HepG2 (cell line): Measurements from ENCODE around the gene SDK2. TPM values are rescaled to one million over a fixed set of nuclear protein-coding genes. Genes with fewer than 3 reads are reported as not detected.

Experiments used
- ATAC-seq: fragments of 200-7000 bp; cut with Tn5 transposase; 3 replicates; pipeline ENCODE4 v1.9.1; 2020; ENCODE audit warnings: mild to moderate bottlenecking, moderate library complexity
- BruUV-seq: library from RNA; stranded (reverse); fragments of 400-500 nt; replicated peaks from 2 replicates; lab custom pipeline; 2021; lab: Mats Ljungman, UMichigan
- CTCF ChIA-PET: fragments of 300-600 bp; formaldehyde crosslinking; extraction: SDS; loops from one replicate; lab custom pipeline; 2021; ENCODE audit warnings: low total read pairs, inconsistent platforms, low intra/inter-chr PET ratio; lab: Yijun Ruan, JAX
- POLR2A ChIA-PET: fragments of 350-600 bp; sonication (Branson Sonifier 250); formaldehyde crosslinking; loops from one replicate; lab custom pipeline; 2020; ENCODE audit warnings: antibody characterized with exemption, inconsistent platforms; lab: Yijun Ruan, JAX
- DNase-seq: peaks from one replicate; pipeline ENCODE4 v3.0.0-alpha.2; 2015; ENCODE audit warnings: low spot score
- FAIRE-seq: peaks from 3 replicates; lab custom pipeline; 2011; peaks lifted over from hg19 to GRCh38; lab: Jason Lieb, UNC
- H2AFZ ChIP-seq: one replicate; pipeline ENCODE4 v1.6.1; 2011; ENCODE audit warnings: low read length, inconsistent platforms
- H3K27ac ChIP-seq: fragments of 300-600 bp; 3 replicates; pipeline ENCODE4 v1.8.0; 2011; ENCODE audit warnings: mixed run types, mild to moderate bottlenecking, mixed read lengths, low read length, inconsistent platforms; ENCODE audit not compliant: insufficient read depth; ENCODE audit errors: extremely low read length
- H3K27me3 ChIP-seq, 2 experiments: fragments of 200-600 bp in 1 of 2; 2 replicates in 1 of 2; 3 replicates in 1 of 2; pipeline versions ENCODE4 v1.6.0 to v1.8.0; 2011; ENCODE audit warnings: low read length in 2 of 2, mild to moderate bottlenecking in 2 of 2, moderate library complexity in 2 of 2, inconsistent platforms in 1 of 2; ENCODE audit not compliant: insufficient read depth in 2 of 2, control insufficient read depth in 1 of 2
- H3K36me3 ChIP-seq, 2 experiments: fragments of 200-600 bp in 1 of 2; replicated peaks in 1 of 2; 2 replicates in 1 of 2; 3 replicates in 1 of 2; pipeline versions ENCODE4 v1.5.1 to v1.8.0; 2011; ENCODE audit warnings: low read length in 2 of 2, inconsistent platforms in 1 of 2; ENCODE audit not compliant: insufficient read depth in 2 of 2, control insufficient read depth in 1 of 2
- H3K4me1 ChIP-seq: 2 replicates; pipeline ENCODE4 v1.5.1; 2012; ENCODE audit warnings: low read length, inconsistent platforms; ENCODE audit not compliant: insufficient read depth
- H3K4me2 ChIP-seq: 2 replicates; pipeline ENCODE4 v1.6.0; 2011; ENCODE audit warnings: low read depth, low read length, inconsistent platforms
- H3K4me3 ChIP-seq, 3 experiments: fragments of 200-600 bp in 1 of 3; sonication (generic), shearing (Covaris generic) in 1 of 3; replicated peaks in 1 of 3; 2 replicates each; pipeline ENCODE4 v1.5.1; 2011 to 2016; ENCODE audit warnings: low read length in 3 of 3, inconsistent platforms in 2 of 3, low read depth in 2 of 3, mild to moderate bottlenecking in 2 of 3, control low read depth in 1 of 3, mixed read lengths in 1 of 3; ENCODE audit not compliant: insufficient read depth in 1 of 3
- H3K79me2 ChIP-seq: one replicate; pipeline ENCODE4 v1.6.1; 2011; ENCODE audit warnings: low read length, inconsistent platforms; ENCODE audit not compliant: insufficient read depth
- H3K9ac ChIP-seq: 2 replicates; pipeline ENCODE4 v1.6.0; 2011; ENCODE audit warnings: mild to moderate bottlenecking, low read depth, low read length, inconsistent platforms; ENCODE audit not compliant: insufficient read depth
- H3K9me3 ChIP-seq: 2 replicates; pipeline ENCODE4 v1.5.1; 2012; ENCODE audit warnings: mild to moderate bottlenecking, low read length
- H4K20me1 ChIP-seq: 2 replicates; pipeline ENCODE4 v1.6.0; 2011; ENCODE audit warnings: inconsistent platforms, mild to moderate bottlenecking, low read length, moderate library complexity; ENCODE audit not compliant: insufficient read depth
- BCLAF1 ChIP-seq: fragments of 450-650 bp; IDR thresholded peaks from 2 replicates; pipeline ENCODE4 v1.6.1; 2017; ENCODE audit warnings: mild to moderate bottlenecking
- BHLHE40 ChIP-seq: IDR thresholded peaks from 2 replicates; pipeline ENCODE4 v1.6.1; 2011; ENCODE audit warnings: low read length, improper control_type of control experiment
- KDM6A ChIP-seq: IDR thresholded peaks from 2 replicates; pipeline ENCODE4 v1.6.1; 2016; ENCODE audit warnings: low read depth
- NFYC ChIP-seq: IDR thresholded peaks from 2 replicates; pipeline ENCODE4 v1.6.1; 2016; ENCODE audit warnings: missing genetic modification reagents, missing compliant biosample characterization
- NR2F6 ChIP-seq, 2 experiments: IDR thresholded peaks; 2 replicates each; pipeline ENCODE4 v1.6.1; 2016; ENCODE audit warnings: antibody characterized with exemption in 1 of 2, mild to moderate bottlenecking in 1 of 2
- TMF1 ChIP-seq: sonication (generic); formaldehyde crosslinking; IDR thresholded peaks from 2 replicates; pipeline ENCODE4 v1.8.1; 2022; ENCODE audit warnings: low read depth, missing genetic modification reagents
- ZBTB33 ChIP-seq: sonication (generic); formaldehyde crosslinking; IDR thresholded peaks from 2 replicates; pipeline ENCODE4 v1.4.0; 2020; ENCODE audit warnings: missing genetic modification reagents
- ZBTB42 ChIP-seq: sonication (generic); formaldehyde crosslinking; IDR thresholded peaks from 2 replicates; pipeline ENCODE4 v1.5.0; 2020; ENCODE audit warnings: mild to moderate bottlenecking, missing genetic modification reagents
- ZNF276 ChIP-seq: sonication (generic); formaldehyde crosslinking; IDR thresholded peaks from 2 replicates; pipeline ENCODE4 v1.4.0; 2020; ENCODE audit warnings: mild to moderate bottlenecking, low read depth, missing genetic modification reagents
- ZNF703 ChIP-seq: sonication (generic); formaldehyde crosslinking; IDR thresholded peaks from 2 replicates; pipeline ENCODE4 v1.5.1; 2020; ENCODE audit warnings: missing genetic modification reagents, mild to moderate bottlenecking, moderate library complexity, borderline replicate concordance
- ZSCAN25 ChIP-seq: sonication (generic); formaldehyde crosslinking; IDR thresholded peaks from 2 replicates; pipeline ENCODE4 v1.8.0; 2022; ENCODE audit warnings: mild to moderate bottlenecking, missing genetic modification reagents
- WGBS: methylation state at CpG from one replicate; pipeline ENCODE4 v1.1.6; 2017; ENCODE audit warnings: low lambda C conversion rate; 5-methylcytosine and 5-hydroxymethylcytosine counted together
- in situ Hi-C: cut with HindIII; loops from 2 replicates; pipeline ENCODE4 v1.10.0; 2017; ENCODE audit warnings: low pct_unique_long_range_greater_than_20kb; ENCODE audit not compliant: extremely low pct_ligation_motif_present
- intact Hi-C: fragments of 100-400 bp; cut with micrococcal nuclease; formaldehyde crosslinking; loops from one replicate; pipeline ENCODE4 v1.10.0; 2022; ENCODE audit not compliant: unreplicated experiment
- polyA plus RNA-seq, 8 experiments: library from polyadenylated mRNA; depleted of rRNA in 3 of 8; stranded (reverse) in 7 of 8; unstranded in 1 of 8; fragments of >200 nt; fragmentation: Illumina TruSeq in 4 of 8; extraction: Trizol in 4 of 8; gene quantifications; 2 replicates each; pipeline versions ENCODE4 v1.2.1 to v1.2.3, GENCODE V29; 2011 to 2016; ENCODE audit warnings: low read depth in 4 of 8, missing spikeins in 1 of 8, mixed read lengths in 1 of 8; ENCODE audit not compliant: insufficient read depth in 1 of 8
- total RNA-seq, 5 experiments: library from RNA; depleted of rRNA; stranded (reverse); fragments of >200 nt; fragmentation: Illumina TruSeq; extraction: Trizol; gene quantifications; 2 replicates each; pipeline ENCODE4 v1.2.3, GENCODE V29; 2016; ENCODE audit warnings: low read depth in 1 of 5
- TF ChIP-seq, protein P1 (sequence below): IDR thresholded peaks from 2 replicates; pipeline ENCODE4 v1.6.1; 2018; ENCODE audit warnings: missing genetic modification reagents, mild to moderate bottlenecking, missing compliant biosample characterization

SDK2 gene
- total and polyA plus RNA-seq, 2 of the 13 experiments (the other 11 are each of a cell fraction or from before 2014, with no cell fraction given) = not detected

- no peaks in the 10 kb centered on the region for H3K79me2 ChIP-seq
- intact Hi-C loops (no loop called here), in situ Hi-C loops (loop anchor here (25.0 kb wide), 1 partner anchor 434 kb away; no protein-coding TSS in a partner anchor)
- H3K4me1 ChIP-seq = 0 out of 2 replicates have a peak, but pooled peaks cover 8% of the 10 kb centered on the region
- FAIRE-seq = no peak
- H4K20me1 ChIP-seq = no peaks in the 10 kb centered on the region; the same call in 1 of the 2 replicates
- TF ChIP-seq NR2F6 (IDR thresholded peaks at IDR 0.05) (no peak), NR2F6 (CRISPR knock-in tag; IDR thresholded peaks at IDR 0.05) (no peak), NFYC (CRISPR knock-in tag) (no peak), TMF1 (CRISPR knock-in tag) (no peak), BHLHE40 (peak; percentile 49; the same call in 1 of the 2 replicates), ZBTB33 (CRISPR knock-in tag) (peak; percentile 61; the same call in 1 of the 2 replicates), ZBTB42 (CRISPR knock-in tag) (no peak), KDM6A (CRISPR knock-in tag) (no peak), ZNF276 (CRISPR knock-in tag) (no peak), ZNF703 (CRISPR knock-in tag) (no peak), ZSCAN25 (CRISPR knock-in tag) (no peak), BCLAF1 (no peak)
- TF ChIP-seq, protein P1, sequence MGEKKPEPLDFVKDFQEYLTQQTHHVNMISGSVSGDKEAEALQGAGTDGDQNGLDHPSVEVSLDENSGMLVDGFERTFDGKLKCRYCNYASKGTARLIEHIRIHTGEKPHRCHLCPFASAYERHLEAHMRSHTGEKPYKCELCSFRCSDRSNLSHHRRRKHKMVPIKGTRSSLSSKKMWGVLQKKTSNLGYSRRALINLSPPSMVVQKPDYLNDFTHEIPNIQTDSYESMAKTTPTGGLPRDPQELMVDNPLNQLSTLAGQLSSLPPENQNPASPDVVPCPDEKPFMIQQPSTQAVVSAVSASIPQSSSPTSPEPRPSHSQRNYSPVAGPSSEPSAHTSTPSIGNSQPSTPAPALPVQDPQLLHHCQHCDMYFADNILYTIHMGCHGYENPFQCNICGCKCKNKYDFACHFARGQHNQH = no peak
- H3K9me3 ChIP-seq = no peaks in the 10 kb centered on the region
- no TSS peak for BruUV-seq
- H3K36me3 ChIP-seq = no peaks in the 10 kb centered on the region
- POLR2A ChIA-PET = no interaction called here
- H3K9ac ChIP-seq = no peak overlapping the region
- peaks cover 21 to 75% of the 10 kb centered on the region in 2 experiments; a peak in 4 of 5 replicates for H3K27me3 ChIP-seq
- no peak overlapping the region for H3K4me3 ChIP-seq
- CTCF ChIA-PET = no interaction called here
- H3K27ac ChIP-seq = no peak overlapping the region
- no peak overlapping the region for H2AFZ ChIP-seq
- WGBS = 28% methylated on average over 21 of the region's 21 CpGs
- no peak overlapping the region for H3K4me2 ChIP-seq
- DNase-seq = peak; percentile 20
- peak; percentile 12; the same call in 1 of the 3 replicates for ATAC-seq
Measured at GRCh38 chr17:73396431-73397277, 247.6 kb downstream of the SDK2 start.
